AG04450 (cell line): ENCODE measurements around the gene TAS2R3. TPM values are rescaled to one million over a fixed set of nuclear protein-coding genes. Genes with fewer than 3 reads are reported as not detected.

Experiments used
- CTCF ChIA-PET: fragments of 300-600, 350-600 bp; formaldehyde crosslinking; extraction: SDS; loops from one replicate; lab custom pipeline; 2022; ENCODE audit warnings: antibody characterized with exemption, inconsistent platforms; lab: Charles Lee
- POLR2A ChIA-PET: fragments of 350-600 bp; formaldehyde crosslinking; extraction: SDS; loops from one replicate; lab custom pipeline; 2021; ENCODE audit warnings: antibody characterized with exemption, inconsistent platforms; lab: Yijun Ruan, JAX
- DNase-seq: peaks from one replicate; pipeline ENCODE4 v3.0.0-alpha.2; 2011; ENCODE audit warnings: low read depth, low spot score
- H3K27ac ChIP-seq: one replicate; pipeline ENCODE4 v1.5.1; 2012; ENCODE audit warnings: low read depth, low read length, control low read depth
- H3K27me3 ChIP-seq: one replicate; pipeline ENCODE4 v1.6.0; 2012; ENCODE audit warnings: low read length; ENCODE audit not compliant: control insufficient read depth, insufficient read depth
- H3K4me3 ChIP-seq: 2 replicates; pipeline ENCODE4 v1.5.1; 2011; ENCODE audit warnings: mild to moderate bottlenecking, low read depth, low read length, control low read depth
- H3K9me3 ChIP-seq: 2 replicates; pipeline ENCODE4 v1.5.1; 2012; ENCODE audit warnings: low read length; ENCODE audit not compliant: control insufficient read depth, insufficient read depth
- polyA plus RNA-seq: library from polyadenylated mRNA; depleted of rRNA; stranded (reverse); fragments of >200 nt; gene quantifications from 2 replicates; pipeline ENCODE4 v1.2.3, GENCODE V29; 2011
- TF ChIP-seq, protein P1 (sequence below): IDR thresholded peaks from 2 replicates; pipeline ENCODE4 v1.5.1; 2011; ENCODE audit warnings: low read depth, low read length, control low read depth, inconsistent platforms

The TAS2R3 gene
- polyA plus RNA-seq, 1 experiment: 0.21 TPM

DNA sequence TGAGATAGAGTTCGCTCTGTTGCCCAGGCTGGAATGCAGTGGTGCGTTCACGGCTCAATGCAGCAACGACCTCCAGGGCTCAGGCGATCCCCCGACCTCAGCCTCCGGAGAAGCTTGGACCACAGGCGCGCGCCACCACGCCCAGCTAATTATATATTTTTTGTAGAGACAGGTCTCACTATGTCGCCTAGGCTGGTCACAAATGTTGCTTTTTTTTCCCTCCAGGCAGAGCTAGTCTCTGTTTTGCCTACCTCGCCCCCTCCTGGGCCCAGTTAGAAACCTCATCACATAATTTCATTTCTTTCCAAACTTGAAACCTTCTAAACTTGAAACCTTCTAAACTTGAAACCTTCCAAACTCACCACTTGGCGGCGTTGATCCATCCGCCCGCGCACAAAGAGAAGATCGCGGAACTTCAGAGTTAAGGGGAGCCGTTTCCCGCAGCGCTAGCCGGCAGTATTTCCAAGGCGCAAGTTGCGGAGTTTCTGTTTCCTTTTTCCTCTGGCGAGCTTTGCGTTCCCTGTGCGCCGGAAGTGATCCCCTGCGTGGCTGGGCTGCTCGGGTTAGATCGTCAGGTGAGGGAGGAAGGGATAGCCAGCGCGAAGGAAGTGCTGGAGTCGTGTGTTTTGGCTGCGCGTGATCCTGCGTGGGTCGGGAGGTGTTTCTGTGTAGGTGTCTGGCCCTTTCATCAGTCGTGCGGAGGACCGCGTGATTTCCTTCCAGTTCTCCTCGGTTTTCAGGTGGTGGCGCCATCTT, 25.9 kb upstream of the TAS2R3 start, which contains the start of gene SSBP1:
TSS of gene SSBP1 (plus strand) at position 523 of the 756 bp plus-strand sequence. CDS start 809 bp downstream, outside the sequence.
- Histone ChIP-seq H3K4me3 (peak within 1 kb of the TSS; percentile 99), H3K27me3 (no peaks in the 10 kb centered on the region), H3K9me3 (no peaks in the 10 kb centered on the region), H3K27ac (peak within 1 kb of the TSS; percentile 81)
- TF ChIP-seq, protein P1, sequence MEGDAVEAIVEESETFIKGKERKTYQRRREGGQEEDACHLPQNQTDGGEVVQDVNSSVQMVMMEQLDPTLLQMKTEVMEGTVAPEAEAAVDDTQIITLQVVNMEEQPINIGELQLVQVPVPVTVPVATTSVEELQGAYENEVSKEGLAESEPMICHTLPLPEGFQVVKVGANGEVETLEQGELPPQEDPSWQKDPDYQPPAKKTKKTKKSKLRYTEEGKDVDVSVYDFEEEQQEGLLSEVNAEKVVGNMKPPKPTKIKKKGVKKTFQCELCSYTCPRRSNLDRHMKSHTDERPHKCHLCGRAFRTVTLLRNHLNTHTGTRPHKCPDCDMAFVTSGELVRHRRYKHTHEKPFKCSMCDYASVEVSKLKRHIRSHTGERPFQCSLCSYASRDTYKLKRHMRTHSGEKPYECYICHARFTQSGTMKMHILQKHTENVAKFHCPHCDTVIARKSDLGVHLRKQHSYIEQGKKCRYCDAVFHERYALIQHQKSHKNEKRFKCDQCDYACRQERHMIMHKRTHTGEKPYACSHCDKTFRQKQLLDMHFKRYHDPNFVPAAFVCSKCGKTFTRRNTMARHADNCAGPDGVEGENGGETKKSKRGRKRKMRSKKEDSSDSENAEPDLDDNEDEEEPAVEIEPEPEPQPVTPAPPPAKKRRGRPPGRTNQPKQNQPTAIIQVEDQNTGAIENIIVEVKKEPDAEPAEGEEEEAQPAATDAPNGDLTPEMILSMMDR: peak; percentile 74
- CTCF ChIA-PET: interaction anchor here (0.6 to 3.7 kb wide), 41 partner anchors 9 to 1041 kb away, joined by 3 to 32 read pairs (median 5); partner anchors contain the start of genes DENND11 and WEE2
- DNase-seq: peak; percentile 93
- POLR2A ChIA-PET: interaction anchor here (0.6 to 1.0 kb wide), 6 partner anchors 40 to 939 kb away, joined by 3 to 6 read pairs (median 3); partner anchors contain the start of gene AGK

- H3K9me3 ChIP-seq: no peaks in the 10 kb centered on the region
- TF ChIP-seq, protein P1: peak; percentile 39; the same call in 1 of the 2 replicates
- no peaks in the 10 kb centered on the region for H3K27me3 ChIP-seq
- ChIA-PET POLR2A (interaction anchor here (1.0 kb wide), 2 partner anchors 40 to 42 kb away, joined by 3 to 4 read pairs; no protein-coding TSS in a partner anchor), CTCF (interaction anchor here (0.6 to 3.7 kb wide), 31 partner anchors 8 to 1496 kb away, joined by 3 to 20 read pairs (median 5); partner anchors contain the start of genes DENND11 and WEE2)
- peak overlapping the region; percentile 99 for H3K4me3 ChIP-seq
- no peak for DNase-seq
- H3K27ac ChIP-seq: peak overlapping the region; percentile 75
These were observed 25.3 kb upstream of the TAS2R3 start for GRCh38 chr7:141738592-141739013.

- Histone ChIP-seq H3K27ac (no peak overlapping the region), H3K27me3 (no peaks in the 10 kb centered on the region), H3K9me3 (no peaks in the 10 kb centered on the region), H3K4me3 (peak overlapping the region; percentile 99)
- POLR2A ChIA-PET: no interaction called here
- CTCF ChIA-PET: interaction anchor here (0.6 to 3.7 kb wide), 14 partner anchors 10 to 1497 kb away, joined by 3 to 20 read pairs (median 6); partner anchors contain the start of gene DENND11
- TF ChIP-seq, protein P1: no peak
- no peak for DNase-seq
These were observed 24.6 kb upstream of the TAS2R3 start for GRCh38 chr7:141739250-141739649.

DNA sequence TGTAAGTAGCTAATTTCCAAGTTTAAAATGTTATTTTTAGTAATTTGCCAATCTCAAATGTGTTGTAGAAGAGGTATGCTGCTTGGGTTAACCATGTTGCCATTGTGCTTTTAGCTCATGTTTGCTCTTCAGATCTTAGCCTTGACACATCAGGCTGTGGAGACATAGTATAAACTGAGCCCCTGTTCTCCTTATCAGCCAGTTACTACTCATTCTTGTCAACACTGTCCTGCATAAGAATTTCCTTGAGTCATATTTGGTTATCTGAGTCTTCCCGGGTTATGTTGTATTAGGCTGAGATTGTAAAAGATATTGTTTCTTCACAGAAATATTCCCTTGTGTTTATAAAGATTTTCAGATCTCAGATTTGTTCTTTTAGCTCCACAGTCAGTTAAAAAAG, 21.7 kb upstream of the TAS2R3 start:
- no peak overlapping the region for H3K4me3 ChIP-seq
- no peak overlapping the region for H3K27ac ChIP-seq
- DNase-seq: no peak
- ChIA-PET POLR2A (no interaction called here), CTCF (interaction anchor here (1.2 to 1.3 kb wide), 2 partner anchors 88 to 727 kb away, joined by 3 read pairs; partner anchors contain the start of gene MRPS33)
- TF ChIP-seq, protein P1: no peak
- no peaks in the 10 kb centered on the region for H3K27me3 ChIP-seq
- H3K9me3 ChIP-seq: no peaks in the 10 kb centered on the region

- ChIA-PET CTCF (no interaction called here), POLR2A (no interaction called here)
- TF ChIP-seq, protein P1: no peak
- H3K27me3 ChIP-seq: no peaks in the 10 kb centered on the region
- no peak overlapping the region for H3K4me3 ChIP-seq
- H3K27ac ChIP-seq: no peak overlapping the region
- no peak for DNase-seq
- no peaks in the 10 kb centered on the region for H3K9me3 ChIP-seq
These were observed 19.8 kb upstream of the TAS2R3 start for GRCh38 chr7:141744131-141744530.
